Colon (tissue), 2 donors: ENCODE measurements around the gene REV3L.

Source experiments
- FAIRE-seq: peaks from 2 replicates; lab custom pipeline; 2012; peaks lifted over from hg19 to GRCh38; lab: Jason Lieb, UNC
- donor health status: control.
- donor health status: control.

The REV3L gene

GRCh38 chr6:111464184-111464583 lies 18.8 kb downstream of the REV3L start:
- FAIRE-seq = no peak

GRCh38 chr6:111462770-111463391 lies 20.1 kb downstream of the REV3L start:
- FAIRE-seq = no peak

- no peak for FAIRE-seq
Measured at GRCh38 chr6:111461860-111462259, 21.2 kb downstream of the REV3L start.

- no peak for FAIRE-seq
Measured at GRCh38 chr6:111458670-111459232, 24.3 kb downstream of the REV3L start.

GRCh38 chr6:111456208-111456607 lies 26.8 kb downstream of the REV3L start:
- no peak for FAIRE-seq

DNA sequence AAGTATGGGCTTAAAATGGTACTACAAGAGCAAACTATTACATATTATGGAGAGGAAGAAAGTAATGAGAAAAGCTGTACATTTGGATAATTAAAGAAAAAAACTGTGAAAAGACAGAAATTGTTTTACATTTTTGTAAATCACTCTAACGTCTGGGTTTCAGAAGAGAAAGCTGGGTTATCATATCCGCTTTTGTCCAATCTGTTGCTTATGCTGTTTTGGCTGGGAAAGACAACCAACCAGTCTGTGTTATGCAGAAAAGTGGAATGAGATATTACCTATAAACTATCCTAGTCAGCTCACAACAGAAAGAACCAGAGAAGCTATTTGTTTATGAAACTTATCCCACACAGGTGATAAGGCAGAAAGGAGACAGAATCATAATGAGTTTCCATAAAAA lies 32.4 kb downstream of the REV3L start:
- FAIRE-seq = no peak

DNA sequence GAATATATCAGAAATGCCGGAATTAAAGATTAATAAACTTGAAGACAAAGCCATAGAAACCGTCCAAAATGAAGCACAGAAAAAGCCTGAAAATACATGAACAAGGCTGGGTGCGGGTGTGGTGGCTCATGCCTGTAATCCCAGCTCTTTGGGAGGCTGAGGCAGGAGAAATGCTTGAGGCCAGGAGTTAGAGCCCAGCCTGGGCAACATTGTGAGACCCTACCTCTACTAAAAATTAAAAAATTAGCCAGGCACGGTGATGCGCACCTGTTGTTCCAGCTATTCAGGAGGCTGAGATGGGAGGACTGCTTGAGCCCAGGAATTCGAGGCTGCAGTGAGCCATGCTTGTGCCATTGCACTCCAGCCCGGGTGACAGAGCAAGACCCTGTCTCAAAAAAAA lies 32.9 kb downstream of the REV3L start:
- FAIRE-seq = no peak

GRCh38 chr6:111449129-111449528 lies 33.9 kb downstream of the REV3L start:
- no peak for FAIRE-seq

GRCh38 chr6:111447051-111447450 lies 36.0 kb downstream of the REV3L start:
- no peak for FAIRE-seq

DNA sequence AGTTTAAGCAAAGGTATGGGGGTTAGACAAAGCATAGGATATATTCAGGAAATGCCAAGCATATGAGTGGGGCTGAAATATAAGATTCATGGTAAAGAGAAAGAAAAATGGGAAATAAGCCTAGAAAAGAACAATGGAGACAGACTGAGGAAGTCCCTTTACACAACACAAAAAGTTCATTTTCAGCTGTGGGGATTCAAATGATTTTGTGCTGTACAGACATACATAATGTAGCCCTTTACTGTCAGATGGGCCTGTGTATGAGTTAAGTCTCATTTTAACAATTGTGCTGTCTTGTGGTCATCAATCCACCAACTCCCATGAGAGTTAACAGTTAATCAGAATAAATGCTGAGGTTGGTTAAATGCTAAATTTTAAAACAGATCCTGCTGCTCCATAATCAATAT lies 37.2 kb downstream of the REV3L start:
- FAIRE-seq = no peak

DNA sequence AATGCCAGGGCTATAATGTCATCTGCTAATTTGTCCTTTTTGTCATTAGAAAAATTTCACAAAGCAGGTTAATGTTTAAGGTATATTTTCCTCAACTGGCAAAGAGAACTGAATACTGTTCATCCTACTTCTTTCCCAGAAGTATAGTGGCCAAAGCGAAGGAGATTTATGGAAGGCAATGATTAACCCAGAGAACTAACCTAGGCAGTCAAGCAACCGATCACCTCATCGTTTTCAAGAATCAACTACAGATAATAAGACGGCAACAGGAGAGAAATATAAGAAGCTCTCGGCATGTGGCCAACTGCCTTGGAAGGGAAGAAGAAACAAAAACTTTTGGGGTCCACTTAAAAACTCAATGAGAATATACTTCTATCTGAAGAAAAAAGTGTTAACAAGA lies 38.2 kb downstream of the REV3L start:
- FAIRE-seq = no peak

GRCh38 chr6:111441678-111442243 lies 41.3 kb downstream of the REV3L start:
- no peak for FAIRE-seq

DNA sequence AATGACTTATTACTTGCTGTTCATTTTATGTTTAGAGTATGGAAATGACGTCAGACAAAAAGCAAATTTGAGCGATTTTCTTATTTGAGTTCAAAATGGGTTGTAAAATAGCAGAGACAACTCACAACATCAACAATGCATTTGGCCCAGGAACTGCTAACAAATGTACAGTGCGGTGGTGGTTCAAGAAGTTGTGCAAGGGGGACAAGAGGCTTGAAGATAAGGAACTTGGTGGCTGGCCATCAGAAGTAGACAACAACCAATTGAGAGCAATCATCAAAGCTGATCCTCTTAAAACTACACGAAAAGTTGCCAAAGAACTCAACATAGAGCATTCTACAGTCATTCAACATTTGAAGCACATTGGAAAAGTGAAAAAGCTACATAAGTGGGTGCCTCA lies 43.8 kb downstream of the REV3L start:
- no peak for FAIRE-seq

DNA sequence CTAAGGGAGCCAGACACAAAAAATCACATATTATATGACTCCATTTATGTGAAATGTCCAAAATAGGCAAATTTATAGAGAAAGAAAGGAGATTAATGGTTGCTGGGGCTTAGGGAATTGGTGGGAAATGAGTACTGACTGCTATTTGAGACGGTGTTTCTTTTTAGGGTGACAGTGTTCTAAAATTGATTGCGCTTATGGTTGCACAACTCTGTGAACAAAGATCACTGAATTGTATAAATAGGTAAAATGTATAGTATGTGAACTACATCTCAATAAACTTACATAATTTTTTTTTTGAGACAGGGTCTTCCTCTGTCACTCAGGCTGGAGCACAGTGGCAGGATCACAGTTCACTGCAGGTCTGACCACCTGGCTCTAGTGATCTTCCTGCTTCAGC lies 45.4 kb downstream of the REV3L start:
- FAIRE-seq = no peak

- no peak for FAIRE-seq
Measured at GRCh38 chr6:111432511-111432910, 50.5 kb downstream of the REV3L start.

- FAIRE-seq = no peak
Measured at GRCh38 chr6:111430605-111431376, 52.2 kb downstream of the REV3L start.

DNA sequence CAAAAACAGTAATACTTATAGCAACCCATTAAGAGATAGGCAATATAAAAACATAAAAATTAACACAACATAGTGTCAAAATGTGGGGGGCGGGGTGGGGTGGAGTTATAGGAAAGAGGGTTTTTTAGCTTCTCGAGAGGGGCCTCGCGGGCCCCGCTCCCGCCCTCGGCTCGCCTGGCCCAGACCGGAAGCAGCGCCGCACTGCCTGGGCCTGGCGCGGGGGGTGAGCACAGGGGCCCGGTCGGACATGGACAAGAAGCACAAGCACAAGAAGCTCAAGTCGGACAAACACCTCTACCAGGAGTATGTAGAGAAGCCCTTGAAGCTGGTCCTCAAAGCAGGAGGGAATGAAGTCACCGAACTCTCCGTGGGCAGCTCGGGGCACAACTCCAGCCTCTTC lies 53.4 kb downstream of the REV3L start:
- FAIRE-seq = no peak

DNA sequence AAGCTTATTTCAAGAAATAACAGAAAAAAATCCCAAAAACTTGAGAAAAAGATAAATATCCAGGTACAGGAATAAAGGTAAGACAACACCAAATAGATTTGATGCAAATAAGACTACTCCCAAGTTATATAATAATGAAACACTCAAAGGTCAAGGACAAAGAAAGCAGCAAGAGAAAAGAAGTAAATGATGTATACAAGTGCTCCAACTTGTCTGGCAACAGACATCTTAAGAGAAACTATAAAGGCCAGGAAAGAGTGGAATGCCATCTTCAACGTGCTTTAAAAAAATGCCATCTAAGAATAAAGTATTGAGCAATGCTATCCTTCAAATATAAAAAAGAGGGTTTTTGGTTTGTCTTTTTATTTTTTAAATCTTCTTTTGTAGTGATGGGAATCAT lies 54.2 kb downstream of the REV3L start:
- no peak for FAIRE-seq

GRCh38 chr6:111427341-111428116 lies 55.5 kb downstream of the REV3L start:
- no peak for FAIRE-seq

- FAIRE-seq = no peak
Measured at GRCh38 chr6:111423960-111424846, 58.8 kb downstream of the REV3L start.

GRCh38 chr6:111423055-111423633 lies 59.9 kb downstream of the REV3L start:
- no peak for FAIRE-seq
